ENCODE measurements around the gene IL3. TPM values are rescaled to one million over a fixed set of nuclear protein-coding genes. Genes with fewer than 3 reads are reported as not detected.

IL3 gene
- total RNA-seq, 2 experiments from 2014 or later, result not detected

DNA sequence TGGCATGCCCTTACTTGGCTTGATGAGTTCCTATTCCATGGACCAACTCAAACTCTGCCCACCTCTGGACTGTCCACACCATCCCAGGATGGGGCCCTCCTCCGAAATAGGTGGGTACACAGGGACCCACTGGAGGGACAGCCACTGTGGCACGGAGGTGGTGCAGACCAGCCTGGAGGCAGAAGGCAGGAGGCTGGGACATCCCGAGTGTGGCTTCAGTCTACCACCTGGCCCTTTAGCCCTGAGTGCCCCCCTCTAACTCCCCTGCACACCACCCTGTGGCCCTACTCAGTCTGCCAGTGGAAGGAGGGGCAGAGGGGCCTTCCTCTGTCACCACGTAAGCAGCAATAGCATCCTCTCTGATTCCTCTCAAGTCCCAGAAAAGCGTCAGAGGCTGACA is 3.7 kb downstream of the IL3 start:
- Histone ChIP-seq H3K79me2 (ENCODE audit: insufficient read depth, low read depth, low read length) (no peaks in the 10 kb centered on the region), H3K9me3 (ENCODE audit: low read length) (no peaks in the 10 kb centered on the region), H3K27ac (ENCODE audit: low read depth, low read length, poor library complexity, severe bottlenecking) (no peak overlapping the region), H4K20me1 (ENCODE audit: insufficient read depth, low read length) (no peaks in the 10 kb centered on the region), H3K9me2 (ENCODE audit: insufficient read depth, low read length) (no peaks in the 10 kb centered on the region), H3K4me2 (ENCODE audit: low read length) (no peak overlapping the region), H2AFZ (ENCODE audit: low read length) (no peak overlapping the region), H3K36me3 (ENCODE audit: insufficient read depth, low read length) (no peaks in the 10 kb centered on the region), H3K4me3 (ENCODE audit: low read depth, low read length, poor library complexity, severe bottlenecking) (no peak overlapping the region), H3K4me1 (ENCODE audit: insufficient read depth, low read length, poor library complexity, severe bottlenecking) (no peaks in the 10 kb centered on the region)
- TF ChIP-seq, protein P1, sequence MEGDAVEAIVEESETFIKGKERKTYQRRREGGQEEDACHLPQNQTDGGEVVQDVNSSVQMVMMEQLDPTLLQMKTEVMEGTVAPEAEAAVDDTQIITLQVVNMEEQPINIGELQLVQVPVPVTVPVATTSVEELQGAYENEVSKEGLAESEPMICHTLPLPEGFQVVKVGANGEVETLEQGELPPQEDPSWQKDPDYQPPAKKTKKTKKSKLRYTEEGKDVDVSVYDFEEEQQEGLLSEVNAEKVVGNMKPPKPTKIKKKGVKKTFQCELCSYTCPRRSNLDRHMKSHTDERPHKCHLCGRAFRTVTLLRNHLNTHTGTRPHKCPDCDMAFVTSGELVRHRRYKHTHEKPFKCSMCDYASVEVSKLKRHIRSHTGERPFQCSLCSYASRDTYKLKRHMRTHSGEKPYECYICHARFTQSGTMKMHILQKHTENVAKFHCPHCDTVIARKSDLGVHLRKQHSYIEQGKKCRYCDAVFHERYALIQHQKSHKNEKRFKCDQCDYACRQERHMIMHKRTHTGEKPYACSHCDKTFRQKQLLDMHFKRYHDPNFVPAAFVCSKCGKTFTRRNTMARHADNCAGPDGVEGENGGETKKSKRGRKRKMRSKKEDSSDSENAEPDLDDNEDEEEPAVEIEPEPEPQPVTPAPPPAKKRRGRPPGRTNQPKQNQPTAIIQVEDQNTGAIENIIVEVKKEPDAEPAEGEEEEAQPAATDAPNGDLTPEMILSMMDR (conservative IDR thresholded peaks at IDR 0.05; ENCODE audit: low read length), result no peak
- no peak for TF ChIP-seq EZH2phosphoT487 (IDR thresholded peaks at IDR 0.05; ENCODE audit: borderline replicate concordance, low read depth, low read length)
- POLR2A ChIA-PET, result no interaction called here
- DNase-seq (ENCODE audit: low spot score), result no peak
- no TSS peak for BruUV-seq (replicated peaks)
- CTCF ChIA-PET (ENCODE audit: unreplicated experiment), result no interaction called here
- intact Hi-C loops (cut with micrococcal nuclease; ENCODE audit: unreplicated experiment), result loop anchor here (1.0 to 10.0 kb wide), 6 partner anchors 39 to 321 kb away; no protein-coding TSS in a partner anchor

DNA sequence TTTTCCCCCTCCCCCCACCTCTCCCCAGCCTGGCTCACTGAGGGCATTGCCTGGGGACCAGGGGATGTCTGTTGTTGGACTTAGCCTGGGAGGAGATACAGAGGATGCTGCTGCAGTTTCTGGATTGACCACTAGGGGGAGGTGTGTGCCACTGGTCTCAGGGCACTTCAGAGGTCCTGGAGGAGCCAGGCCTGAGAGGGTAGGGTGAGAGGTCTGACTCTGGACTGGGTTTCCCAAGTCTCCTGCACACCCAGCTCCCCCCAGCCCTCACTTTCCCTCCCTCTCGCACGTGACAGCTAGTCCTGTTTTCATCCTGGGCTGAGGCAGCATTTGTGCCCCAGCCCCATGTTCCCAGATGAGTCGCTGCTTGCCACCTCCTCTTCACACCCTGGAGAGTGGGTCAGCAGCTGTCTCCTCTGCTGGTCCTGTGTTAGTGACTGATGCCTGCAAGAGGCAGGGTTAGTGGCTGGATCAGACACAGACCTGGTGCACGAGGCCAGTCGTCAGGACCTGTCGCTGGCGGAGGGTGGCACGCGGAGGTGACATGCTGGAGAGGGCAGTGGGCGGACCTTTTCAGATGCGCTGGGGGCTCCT is 4.4 kb downstream of the IL3 start:
- intact Hi-C loops (cut with micrococcal nuclease; ENCODE audit: unreplicated experiment), result loop anchor here (1.0 to 10.0 kb wide), 7 partner anchors 38 to 320 kb away; no protein-coding TSS in a partner anchor
- H3K4me1 ChIP-seq (ENCODE audit: insufficient read depth, low read length, poor library complexity, severe bottlenecking), result no peaks in the 10 kb centered on the region
- DNase-seq (ENCODE audit: low spot score), result peak; percentile 80
- H3K79me2 ChIP-seq (ENCODE audit: insufficient read depth, low read depth, low read length), result no peaks in the 10 kb centered on the region
- CTCF ChIA-PET (ENCODE audit: unreplicated experiment), result no interaction called here
- POLR2A ChIA-PET, result no interaction called here
- no peaks in the 10 kb centered on the region for H3K9me3 ChIP-seq (ENCODE audit: low read length)
- TF ChIP-seq EZH2phosphoT487 (IDR thresholded peaks at IDR 0.05; ENCODE audit: borderline replicate concordance, low read depth, low read length), result no peak
- TF ChIP-seq, protein P1 (conservative IDR thresholded peaks at IDR 0.05; ENCODE audit: low read length), result peak; percentile 87
- H3K9me2 ChIP-seq (ENCODE audit: insufficient read depth, low read length), result no peaks in the 10 kb centered on the region
- no peak overlapping the region for H3K4me2 ChIP-seq (ENCODE audit: low read length)
- BruUV-seq (replicated peaks), result no TSS peak
- H3K27ac ChIP-seq (ENCODE audit: low read depth, low read length, poor library complexity, severe bottlenecking), result no peak overlapping the region
- no peak overlapping the region for H3K4me3 ChIP-seq (ENCODE audit: low read depth, low read length, poor library complexity, severe bottlenecking)
- H3K36me3 ChIP-seq (ENCODE audit: insufficient read depth, low read length), result no peaks in the 10 kb centered on the region
- no peak overlapping the region for H2AFZ ChIP-seq (ENCODE audit: low read length)
- H4K20me1 ChIP-seq (ENCODE audit: insufficient read depth, low read length), result no peaks in the 10 kb centered on the region

DNA sequence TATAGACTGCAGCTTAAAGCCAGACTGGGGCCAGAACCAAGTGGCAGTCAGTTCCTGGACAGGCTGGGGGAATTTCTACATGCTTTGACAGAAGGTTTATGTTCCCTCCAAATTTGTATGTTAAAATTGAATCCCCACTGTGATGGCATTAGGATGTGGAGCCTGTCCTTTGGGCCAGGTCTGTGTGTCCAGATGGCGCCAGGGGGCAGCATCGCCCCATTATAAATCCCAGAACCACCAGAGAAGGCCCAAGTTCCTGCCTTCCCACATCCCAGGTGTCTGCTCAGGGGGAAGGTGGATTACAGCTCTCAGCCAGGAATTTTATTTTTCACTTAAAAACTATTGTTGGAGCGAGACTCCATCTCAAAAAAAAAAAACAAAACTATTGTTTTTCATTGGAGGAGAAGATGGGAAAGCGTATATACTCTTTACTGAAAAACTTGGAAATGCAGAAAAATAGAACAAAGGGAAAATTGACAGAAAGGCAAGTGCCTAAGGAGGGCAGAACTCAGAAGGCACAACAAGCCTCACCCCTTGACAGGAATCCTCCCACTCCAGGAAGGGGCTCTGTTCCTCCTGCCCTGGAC is 5.0 kb downstream of the IL3 start:
- peak; percentile 71 for DNase-seq (ENCODE audit: low spot score)
- intact Hi-C loops (cut with micrococcal nuclease; ENCODE audit: unreplicated experiment), result loop anchor here (1.0 to 10.0 kb wide), 5 partner anchors 37 to 289 kb away; no protein-coding TSS in a partner anchor

More for the DNA sequence above, 5.0 kb downstream of the IL3 start:
- H3K9me3 ChIP-seq (ENCODE audit: low read length), result no peaks in the 10 kb centered on the region
- H3K27ac ChIP-seq (ENCODE audit: low read depth, low read length, poor library complexity, severe bottlenecking), result no peak overlapping the region
- ChIA-PET CTCF (ENCODE audit: unreplicated experiment) (no interaction called here), POLR2A (no interaction called here)
- H3K4me2 ChIP-seq (ENCODE audit: low read length), result no peak overlapping the region
- BruUV-seq (replicated peaks), result no TSS peak
- no peak overlapping the region for H2AFZ ChIP-seq (ENCODE audit: low read length)
- H4K20me1 ChIP-seq (ENCODE audit: insufficient read depth, low read length), result no peaks in the 10 kb centered on the region
- TF ChIP-seq EZH2phosphoT487 (IDR thresholded peaks at IDR 0.05; ENCODE audit: borderline replicate concordance, low read depth, low read length), result no peak
- TF ChIP-seq, protein P1 (conservative IDR thresholded peaks at IDR 0.05; ENCODE audit: low read length), result peak; percentile 84
- H3K9me2 ChIP-seq (ENCODE audit: insufficient read depth, low read length), result no peaks in the 10 kb centered on the region
- no peaks in the 10 kb centered on the region for H3K36me3 ChIP-seq (ENCODE audit: insufficient read depth, low read length)
- no peaks in the 10 kb centered on the region for H3K79me2 ChIP-seq (ENCODE audit: insufficient read depth, low read depth, low read length)
- no peak overlapping the region for H3K4me3 ChIP-seq (ENCODE audit: low read depth, low read length, poor library complexity, severe bottlenecking)
- no peaks in the 10 kb centered on the region for H3K4me1 ChIP-seq (ENCODE audit: insufficient read depth, low read length, poor library complexity, severe bottlenecking)

Measured in OCI-LY7 (cell line).